Glutamatergic neuron (in vitro differentiated cells): Measurements from ENCODE around the gene PKD1L1. TPM values are rescaled to one million over a fixed set of nuclear protein-coding genes. Genes with fewer than 3 reads are reported as not detected.

Experiments used
- DNase-seq: peaks from one replicate; pipeline ENCODE4 v3.0.0; 2022
- H3K27ac Mint-ChIP-seq: one replicate; pipeline ENCODE4 v1.8.0; 2020; ENCODE audit warnings: mild to moderate bottlenecking, mixed read lengths, inconsistent platforms; ENCODE audit not compliant: unreplicated experiment
- H3K27me3 Mint-ChIP-seq: one replicate; pipeline ENCODE4 v1.8.0; 2020; ENCODE audit warnings: mild to moderate bottlenecking, moderate library complexity, mixed read lengths, inconsistent platforms; ENCODE audit not compliant: unreplicated experiment
- H3K36me3 Mint-ChIP-seq: one replicate; pipeline ENCODE4 v1.8.0; 2020; ENCODE audit warnings: mild to moderate bottlenecking, mixed read lengths, inconsistent platforms; ENCODE audit not compliant: unreplicated experiment
- H3K4me1 Mint-ChIP-seq: one replicate; pipeline ENCODE4 v1.8.0; 2020; ENCODE audit warnings: mild to moderate bottlenecking, low read depth, mixed read lengths, inconsistent platforms; ENCODE audit not compliant: unreplicated experiment
- H3K4me3 Mint-ChIP-seq: one replicate; pipeline ENCODE4 v1.8.0; 2020; ENCODE audit warnings: mild to moderate bottlenecking, mixed read lengths, inconsistent platforms; ENCODE audit not compliant: unreplicated experiment
- H3K9me3 Mint-ChIP-seq: one replicate; pipeline ENCODE4 v1.8.0; 2020; ENCODE audit warnings: mild to moderate bottlenecking, moderate library complexity, mixed read lengths, inconsistent platforms; ENCODE audit not compliant: unreplicated experiment
- CTCF ChIP-seq: fragments of 200-600 bp; sonication (generic); IDR thresholded peaks from one replicate; pipeline ENCODE4 v1.5.0; 2021; ENCODE audit not compliant: partially characterized antibody, unreplicated experiment
- total RNA-seq: library from RNA; stranded (reverse); fragmentation: NEBNext Ultra II Directional; extraction: Animal tissue kit (Norgen Biotek cat#: 25700); gene quantifications from one replicate; pipeline ENCODE4 v1.2.1, GENCODE V29; 2021; ENCODE audit not compliant: unreplicated experiment

The PKD1L1 gene
- total RNA-seq, 1 donor from 2014 or later, result 0.17 TPM

GRCh38 chr7:47836080-47836479, 112.2 kb downstream of the PKD1L1 start:
- no peaks in the 10 kb centered on the region for H3K36me3 Mint-ChIP-seq
- H3K9me3 Mint-ChIP-seq, result peaks cover 2% of the 10 kb centered on the region
- no peak for TF ChIP-seq CTCF
- no peak for DNase-seq
- H3K27me3 Mint-ChIP-seq, result no peaks in the 10 kb centered on the region
- no peaks in the 10 kb centered on the region for H3K4me1 Mint-ChIP-seq
- no peak overlapping the region for H3K27ac Mint-ChIP-seq
- no peak overlapping the region for H3K4me3 Mint-ChIP-seq

GRCh38 chr7:47833211-47833610, 115.1 kb downstream of the PKD1L1 start:
- Mint-ChIP-seq H3K4me3 (no peak overlapping the region), H3K4me1 (no peaks in the 10 kb centered on the region), H3K9me3 (peaks cover 2% of the 10 kb centered on the region), H3K27ac (no peak overlapping the region), H3K36me3 (no peaks in the 10 kb centered on the region), H3K27me3 (peaks cover 2% of the 10 kb centered on the region)
- TF ChIP-seq CTCF, result no peak
- DNase-seq, result no peak

DNA sequence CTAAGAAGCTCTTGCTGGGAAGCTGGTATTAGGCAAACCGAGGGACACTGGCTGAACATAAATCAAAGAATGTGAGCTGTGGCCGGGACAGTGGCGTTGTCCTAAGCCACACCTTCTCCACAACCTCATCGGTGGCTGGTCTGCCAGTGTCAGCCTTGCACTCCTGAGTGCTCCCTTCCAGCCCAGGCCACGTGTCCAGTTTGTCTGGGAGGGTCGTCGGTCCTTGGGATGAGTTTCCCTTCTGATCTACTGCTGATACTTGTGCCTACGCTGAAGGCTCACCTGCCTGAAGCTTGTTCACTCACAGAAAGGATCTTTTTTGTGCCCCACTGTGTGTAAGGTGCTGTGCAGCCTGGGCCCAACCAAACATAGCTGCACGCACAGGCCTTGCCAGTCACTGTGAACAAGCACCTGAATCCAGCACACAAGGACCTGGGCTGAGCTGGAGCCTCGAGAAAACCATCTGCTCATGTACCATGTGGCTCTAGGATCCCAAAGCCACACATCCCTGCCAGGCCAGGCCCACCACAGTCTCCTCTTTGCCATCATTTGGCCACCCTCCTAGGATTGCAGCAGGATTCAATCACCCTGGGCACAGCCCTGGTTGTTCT, 116.1 kb downstream of the PKD1L1 start:
- no peak for TF ChIP-seq CTCF
- H3K36me3 Mint-ChIP-seq, result no peaks in the 10 kb centered on the region
- H3K27ac Mint-ChIP-seq, result no peak overlapping the region
- peaks cover 2% of the 10 kb centered on the region for H3K9me3 Mint-ChIP-seq
- no peak overlapping the region for H3K4me3 Mint-ChIP-seq
- peaks cover 2% of the 10 kb centered on the region for H3K27me3 Mint-ChIP-seq
- no peak for DNase-seq
- H3K4me1 Mint-ChIP-seq, result no peaks in the 10 kb centered on the region

GRCh38 chr7:47830015-47830414, 118.3 kb downstream of the PKD1L1 start:
- Mint-ChIP-seq H3K36me3 (no peaks in the 10 kb centered on the region), H3K27me3 (peaks cover 2% of the 10 kb centered on the region), H3K9me3 (no peaks in the 10 kb centered on the region), H3K4me3 (no peak overlapping the region), H3K27ac (no peak overlapping the region), H3K4me1 (no peaks in the 10 kb centered on the region)
- TF ChIP-seq CTCF, result no peak
- no peak for DNase-seq

DNA sequence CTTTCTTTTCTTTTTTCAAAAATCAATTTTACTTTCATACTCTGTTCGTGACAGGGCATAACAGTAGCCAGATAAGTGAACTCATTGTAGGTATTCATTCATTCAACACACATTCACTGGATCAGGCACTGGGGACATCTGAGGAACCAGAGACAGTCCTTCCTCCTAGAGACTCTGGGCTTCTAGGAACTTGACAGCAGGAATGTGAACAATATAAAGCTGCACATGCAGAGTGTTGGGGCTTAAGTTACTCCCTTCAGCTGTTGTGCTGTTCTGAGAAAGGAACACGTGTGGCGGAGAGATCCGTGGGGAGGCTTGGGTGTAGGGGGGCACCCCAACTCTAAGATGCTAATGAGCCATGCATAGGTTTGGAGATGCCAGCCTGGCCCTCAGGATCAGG, 120.4 kb downstream of the PKD1L1 start:
- TF ChIP-seq CTCF, result no peak
- H3K4me3 Mint-ChIP-seq, result no peak overlapping the region
- no peak for DNase-seq
- no peaks in the 10 kb centered on the region for H3K4me1 Mint-ChIP-seq
- no peaks in the 10 kb centered on the region for H3K9me3 Mint-ChIP-seq
- no peaks in the 10 kb centered on the region for H3K36me3 Mint-ChIP-seq
- no peak overlapping the region for H3K27ac Mint-ChIP-seq
- peaks cover 2% of the 10 kb centered on the region for H3K27me3 Mint-ChIP-seq
